ENCODE measurements around the gene PAX8. TPM values are rescaled to one million over a fixed set of nuclear protein-coding genes. Genes with fewer than 3 reads are reported as not detected.
"Not testable (repeated sequence)": the region's sequence is repeated elsewhere in the genome, so short reads cannot be mapped to it uniquely, and the experiment has no call there.

The PAX8 gene
- total RNA-seq, 2 donors from 2014 or later: 1.3 to 13.2 TPM

GRCh38 chr2:113300281-113300680, 21.6 kb upstream of the PAX8 start:
- DNase-seq (no peak), ATAC-seq (no peak)
- intact Hi-C loops (cut with DNase I, micrococcal nuclease): no loop called here

GRCh38 chr2:113298176-113298575, 19.5 kb upstream of the PAX8 start:
- no peak for ATAC-seq
- intact Hi-C loops (cut with DNase I, micrococcal nuclease): no loop called here

GRCh38 chr2:113297590-113297989, 18.9 kb upstream of the PAX8 start:
- DNase-seq (peak in 1 of 2 donors; percentile 71), ATAC-seq (peak; percentile 69)
- intact Hi-C loops (cut with DNase I, micrococcal nuclease): not testable (repeated sequence)

More at GRCh38 chr2:113298176-113298575, 19.5 kb upstream of the PAX8 start:
- no peak for DNase-seq

- peak in 1 of 2 donors; percentile 43 for DNase-seq
- intact Hi-C loops (cut with DNase I, micrococcal nuclease): no loop called here
- peak; percentile 39 for ATAC-seq
Observed at GRCh38 chr2:113291191-113291590, 12.5 kb upstream of the PAX8 start.

- peak; percentile 43 to 78 for DNase-seq
- intact Hi-C loops (cut with DNase I, micrococcal nuclease): not testable (repeated sequence)
- ATAC-seq: peak; percentile 87
Observed at GRCh38 chr2:113288674-113289149, 10.0 kb upstream of the PAX8 start.

GRCh38 chr2:113288117-113288673, 9.5 kb upstream of the PAX8 start:
- intact Hi-C loops (cut with DNase I, micrococcal nuclease): not testable (repeated sequence)
- ATAC-seq: peak; percentile 69
- peak in 1 of 2 donors; percentile 55 for DNase-seq

GRCh38 chr2:113285816-113286215, 7.1 kb upstream of the PAX8 start:
- DNase-seq: no peak
- intact Hi-C loops (cut with DNase I, micrococcal nuclease): no loop called here
- ATAC-seq: no peak

GRCh38 chr2:113284999-113285398, 6.3 kb upstream of the PAX8 start:
- intact Hi-C loops (cut with DNase I, micrococcal nuclease); ATAC-seq; DNase-seq: not testable (repeated sequence)

- intact Hi-C loops (cut with DNase I, micrococcal nuclease): no loop called here
- DNase-seq (no peak), ATAC-seq (no peak)
Observed at GRCh38 chr2:113284476-113284875, 5.8 kb upstream of the PAX8 start.

- intact Hi-C loops (cut with DNase I, micrococcal nuclease): no loop called here
- peak; percentile 42 to 57 for DNase-seq
- peak; percentile 40 for ATAC-seq
Observed at GRCh38 chr2:113283704-113284284, 5.1 kb upstream of the PAX8 start.

GRCh38 chr2:113282747-113283533, 4.2 kb upstream of the PAX8 start:
- DNase-seq: peak; percentile 54 to 82
- intact Hi-C loops (cut with DNase I, micrococcal nuclease): no loop called here

GRCh38 chr2:113281910-113282746, 3.4 kb upstream of the PAX8 start:
- DNase-seq (no peak), ATAC-seq (peak; percentile 54)
- intact Hi-C loops (cut with DNase I, micrococcal nuclease): no loop called here

More at GRCh38 chr2:113282747-113283533, 4.2 kb upstream of the PAX8 start:
- ATAC-seq: peak; percentile 79

GRCh38 chr2:113278073-113278741, 514 bp downstream of the PAX8 start:
- DNase-seq (no peak), ATAC-seq (no peak)
- intact Hi-C loops (cut with DNase I, micrococcal nuclease): no loop called here

GRCh38 chr2:113277474-113278072, 1.1 kb downstream of the PAX8 start:
- no peak for DNase-seq
- intact Hi-C loops (cut with DNase I, micrococcal nuclease): no loop called here
- no peak for ATAC-seq

- DNase-seq: no peak
- intact Hi-C loops (cut with DNase I, micrococcal nuclease): no loop called here
- ATAC-seq: peak; percentile 11
Observed at GRCh38 chr2:113276761-113277425, 1.8 kb downstream of the PAX8 start.

- intact Hi-C loops (cut with DNase I, micrococcal nuclease): no loop called here
- DNase-seq: no peak
Observed at GRCh38 chr2:113276216-113276760, 2.4 kb downstream of the PAX8 start.

GRCh38 chr2:113275556-113276215, 3.0 kb downstream of the PAX8 start:
- intact Hi-C loops (cut with DNase I, micrococcal nuclease): no loop called here
- ATAC-seq (no peak), DNase-seq (no peak)

More at GRCh38 chr2:113276216-113276760, 2.4 kb downstream of the PAX8 start:
- ATAC-seq: no peak

Measured in left colon (tissue), 2 donors.